ENCODE results near the gene FBXO42. TPM values are rescaled to one million over a fixed set of nuclear protein-coding genes. Genes with fewer than 3 reads are reported as not detected.
A peak's percentile ranks its signal among the peaks of the same experiment; 100 is the strongest.

The FBXO42 gene
- total and polyA plus RNA-seq, 9 of the 15 experiments (the other 6 are each of a cell fraction or from before 2014, with no cell fraction given): 7.2 to 24.8 (median 17.4) TPM

- Histone ChIP-seq H3K4me1 (replicated peaks in 1 of 2; ENCODE audit: control insufficient read depth in 2 of 2, insufficient read depth in 2 of 2, low read length in 2 of 2) (peaks cover 0 to 20% of the 10 kb centered on the region in 2 experiments; a peak in 3 of 5 replicates), H3K27me3 (ENCODE audit: control insufficient read depth in 2 of 2, insufficient read depth in 2 of 2, low read length in 2 of 2) (no peaks in the 10 kb centered on the region), H3K79me2 (ENCODE audit: control insufficient read depth, insufficient read depth, low read length) (peaks cover 93% of the 10 kb centered on the region), H4K20me1 (replicated peaks; ENCODE audit: control insufficient read depth, insufficient read depth, low read length) (peaks cover 55% of the 10 kb centered on the region), H3K27ac (ENCODE audit: extremely low read depth, low read depth, low read length) (no peak overlapping the region), H3K9me1 (ENCODE audit: control insufficient read depth, insufficient read depth, low read length) (peaks cover 3% of the 10 kb centered on the region), H2AFZ (ENCODE audit: low read depth, low read length) (no peak overlapping the region), H3K9ac (ENCODE audit: insufficient read depth in 1 of 2, low read depth in 2 of 2, low read length in 2 of 2) (no peak overlapping the region), H3K36me3 (ENCODE audit: control insufficient read depth, insufficient read depth, low read length) (peaks cover 26% of the 10 kb centered on the region), H3K9me3 (replicated peaks; ENCODE audit: control insufficient read depth, insufficient read depth, low read depth, low read length) (no peaks in the 10 kb centered on the region), H3K4me3 (no peak overlapping the region), H3K4me2 (ENCODE audit: insufficient read depth, low read length) (no peak overlapping the region)
- TF ChIP-seq SRF (CRISPR knock-in tag; IDR thresholded peaks at IDR 0.05) (no peak), KDM1A (IDR thresholded peaks at IDR 0.05) (no peak)
- TF ChIP-seq, protein P1, sequence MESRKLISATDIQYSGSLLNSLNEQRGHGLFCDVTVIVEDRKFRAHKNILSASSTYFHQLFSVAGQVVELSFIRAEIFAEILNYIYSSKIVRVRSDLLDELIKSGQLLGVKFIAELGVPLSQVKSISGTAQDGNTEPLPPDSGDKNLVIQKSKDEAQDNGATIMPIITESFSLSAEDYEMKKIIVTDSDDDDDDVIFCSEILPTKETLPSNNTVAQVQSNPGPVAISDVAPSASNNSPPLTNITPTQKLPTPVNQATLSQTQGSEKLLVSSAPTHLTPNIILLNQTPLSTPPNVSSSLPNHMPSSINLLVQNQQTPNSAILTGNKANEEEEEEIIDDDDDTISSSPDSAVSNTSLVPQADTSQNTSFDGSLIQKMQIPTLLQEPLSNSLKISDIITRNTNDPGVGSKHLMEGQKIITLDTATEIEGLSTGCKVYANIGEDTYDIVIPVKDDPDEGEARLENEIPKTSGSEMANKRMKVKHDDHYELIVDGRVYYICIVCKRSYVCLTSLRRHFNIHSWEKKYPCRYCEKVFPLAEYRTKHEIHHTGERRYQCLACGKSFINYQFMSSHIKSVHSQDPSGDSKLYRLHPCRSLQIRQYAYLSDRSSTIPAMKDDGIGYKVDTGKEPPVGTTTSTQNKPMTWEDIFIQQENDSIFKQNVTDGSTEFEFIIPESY (CRISPR knock-in tag; IDR thresholded peaks at IDR 0.05): no peak
- WGBS (ENCODE audit: insufficient coverage, low coverage, missing lambda C conversion rate): 85% methylated on average over 9 of the region's 9 CpGs
- peak; percentile 6 for FAIRE-seq
- ChIA-PET POLR2A (interaction anchor here (0.8 to 2.4 kb wide), 5 partner anchors 11 to 17 kb away, joined by 3 to 16 read pairs (median 4); no protein-coding TSS in a partner anchor), CTCF (ENCODE audit: low intra/inter-chr PET ratio) (no interaction called here)
- intact Hi-C loops (cut with micrococcal nuclease) (no loop called here), in situ Hi-C loops (cut with MboI) (no loop called here)
- no peak for DNase-seq (ENCODE audit: extremely low read depth in 1 of 4, low spot score in 3 of 4)
- ATAC-seq: no peak
- no TSS peak for BruUV-seq (replicated peaks)
Observed at GRCh38 chr1:16385659-16386453, 33.6 kb upstream of the FBXO42 start.

Measured in K562 (cell line).